Panc1 (cell line): ENCODE results near the gene HNRNPF.

Source experiments
- POLR2AphosphoS5 ChIP-seq: IDR thresholded peaks from 2 replicates; pipeline ENCODE4 v1.6.1; 2012; ENCODE audit warnings: mild to moderate bottlenecking, low read depth, low read length, moderate library complexity
- TCF7L2 ChIP-seq: IDR thresholded peaks from 2 replicates; pipeline ENCODE4 v1.6.1; 2011; ENCODE audit warnings: mild to moderate bottlenecking, low read depth, low read length, inconsistent platforms
- TF ChIP-seq, protein P1 (sequence below): fragments of 450-650 bp; IDR thresholded peaks from 2 replicates; pipeline ENCODE4 v1.5.1; 2017; ENCODE audit warnings: mild to moderate bottlenecking

DNA sequence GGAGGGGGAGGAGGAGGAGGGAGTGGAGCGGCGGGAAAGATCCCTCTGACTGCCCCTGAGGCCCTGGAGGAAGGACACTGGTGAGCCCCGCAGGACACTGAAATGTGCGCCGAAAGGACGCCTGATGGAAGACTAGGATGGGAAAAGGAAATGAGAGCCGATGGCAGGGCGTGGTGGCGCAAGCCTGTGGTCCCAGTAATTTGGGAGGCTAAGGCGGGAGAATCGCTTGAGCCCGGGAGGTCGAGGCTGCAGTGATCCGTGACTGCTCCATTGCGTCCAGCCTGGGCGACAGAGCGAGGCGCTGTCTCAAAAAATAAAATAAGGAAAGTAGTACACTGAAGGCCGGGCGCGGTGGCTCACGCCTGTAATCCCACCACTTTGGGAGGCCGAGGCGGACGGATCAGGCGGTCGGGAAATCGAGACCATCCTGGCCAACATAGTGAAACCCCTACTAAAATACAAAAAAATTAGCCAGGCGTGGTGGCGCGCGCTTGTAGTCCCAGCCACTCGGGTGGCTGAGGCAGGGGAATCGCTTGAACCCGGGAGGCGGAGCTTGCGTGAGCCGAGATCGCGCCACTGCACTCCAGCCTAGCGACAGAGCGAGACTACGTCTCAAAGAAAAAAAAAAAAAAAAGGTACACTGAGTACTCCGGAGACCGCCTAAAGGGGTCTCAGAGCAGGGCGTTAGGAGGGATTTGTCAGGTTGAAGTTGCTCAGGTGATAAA, 561 bp upstream of the HNRNPF start:
- TF ChIP-seq, protein P1, sequence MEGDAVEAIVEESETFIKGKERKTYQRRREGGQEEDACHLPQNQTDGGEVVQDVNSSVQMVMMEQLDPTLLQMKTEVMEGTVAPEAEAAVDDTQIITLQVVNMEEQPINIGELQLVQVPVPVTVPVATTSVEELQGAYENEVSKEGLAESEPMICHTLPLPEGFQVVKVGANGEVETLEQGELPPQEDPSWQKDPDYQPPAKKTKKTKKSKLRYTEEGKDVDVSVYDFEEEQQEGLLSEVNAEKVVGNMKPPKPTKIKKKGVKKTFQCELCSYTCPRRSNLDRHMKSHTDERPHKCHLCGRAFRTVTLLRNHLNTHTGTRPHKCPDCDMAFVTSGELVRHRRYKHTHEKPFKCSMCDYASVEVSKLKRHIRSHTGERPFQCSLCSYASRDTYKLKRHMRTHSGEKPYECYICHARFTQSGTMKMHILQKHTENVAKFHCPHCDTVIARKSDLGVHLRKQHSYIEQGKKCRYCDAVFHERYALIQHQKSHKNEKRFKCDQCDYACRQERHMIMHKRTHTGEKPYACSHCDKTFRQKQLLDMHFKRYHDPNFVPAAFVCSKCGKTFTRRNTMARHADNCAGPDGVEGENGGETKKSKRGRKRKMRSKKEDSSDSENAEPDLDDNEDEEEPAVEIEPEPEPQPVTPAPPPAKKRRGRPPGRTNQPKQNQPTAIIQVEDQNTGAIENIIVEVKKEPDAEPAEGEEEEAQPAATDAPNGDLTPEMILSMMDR: no peak
- peak; percentile 83; the same call in 1 of the 2 replicates for TF ChIP-seq POLR2AphosphoS5
- no peak for TF ChIP-seq TCF7L2
